AG04450 (cell line): Measurements from ENCODE around the gene PPIL1. TPM values are rescaled to one million over a fixed set of nuclear protein-coding genes. Genes with fewer than 3 reads are reported as not detected.
A peak's percentile ranks its signal among the peaks of the same experiment; 100 is the strongest.

ENCODE experiments used
- CTCF ChIA-PET: fragments of 300-600, 350-600 bp; formaldehyde crosslinking; extraction: SDS; loops from one replicate; lab custom pipeline; 2022; ENCODE audit warnings: antibody characterized with exemption, inconsistent platforms; lab: Charles Lee
- POLR2A ChIA-PET: fragments of 350-600 bp; formaldehyde crosslinking; extraction: SDS; loops from one replicate; lab custom pipeline; 2021; ENCODE audit warnings: antibody characterized with exemption, inconsistent platforms; lab: Yijun Ruan, JAX
- DNase-seq: peaks from one replicate; pipeline ENCODE4 v3.0.0-alpha.2; 2011; ENCODE audit warnings: low read depth, low spot score
- H3K27ac ChIP-seq: one replicate; pipeline ENCODE4 v1.5.1; 2012; ENCODE audit warnings: low read depth, low read length, control low read depth
- H3K27me3 ChIP-seq: one replicate; pipeline ENCODE4 v1.6.0; 2012; ENCODE audit warnings: low read length; ENCODE audit not compliant: control insufficient read depth, insufficient read depth
- H3K4me3 ChIP-seq: 2 replicates; pipeline ENCODE4 v1.5.1; 2011; ENCODE audit warnings: mild to moderate bottlenecking, low read depth, low read length, control low read depth
- H3K9me3 ChIP-seq: 2 replicates; pipeline ENCODE4 v1.5.1; 2012; ENCODE audit warnings: low read length; ENCODE audit not compliant: control insufficient read depth, insufficient read depth
- CTCF ChIP-seq: IDR thresholded peaks from 2 replicates; pipeline ENCODE4 v1.5.1; 2011; ENCODE audit warnings: low read depth, low read length, control low read depth, inconsistent platforms
- polyA plus RNA-seq: library from polyadenylated mRNA; depleted of rRNA; stranded (reverse); fragments of >200 nt; gene quantifications from 2 replicates; pipeline ENCODE4 v1.2.3, GENCODE V29; 2011

The PPIL1 gene
- polyA plus RNA-seq, 1 experiment: 40.7 TPM

- H3K9me3 ChIP-seq: no peaks in the 10 kb centered on the region
- ChIA-PET POLR2A (interaction anchor here (0.6 to 1.4 kb wide), 6 partner anchors 11 to 324 kb away, joined by 3 to 7 read pairs (median 4); partner anchors contain the start of genes MTCH1 and PPIL1), CTCF (interaction anchor here (0.6 to 6.7 kb wide), 40 partner anchors 9 to 392 kb away, joined by 3 to 97 read pairs (median 4); partner anchors contain the start of genes MTCH1 and PPIL1)
- peak within 1 kb of the TSS; percentile 22 for H3K27ac ChIP-seq
- DNase-seq: peak; percentile 95
- H3K27me3 ChIP-seq: no peaks in the 10 kb centered on the region
- TF ChIP-seq CTCF: peak; percentile 85
- H3K4me3 ChIP-seq: peak within 1 kb of the TSS; percentile 85
Measured at GRCh38 chr6:36885461-36886401, 11.1 kb upstream of the PPIL1 start, which contains the start of gene C6orf89. Gene C6orf89 (plus strand): TSS chr6:36885952. CDS start chr6:36899445, 13,493 bp downstream.

GRCh38 chr6:36884610-36885009 is 10.0 kb upstream of the PPIL1 start:
- H3K4me3 ChIP-seq: no peak overlapping the region
- no peaks in the 10 kb centered on the region for H3K27me3 ChIP-seq
- no peaks in the 10 kb centered on the region for H3K9me3 ChIP-seq
- no peak for DNase-seq
- ChIA-PET POLR2A (interaction anchor here (1.4 kb wide), 1 partner anchor 133 kb away, joined by 7 read pairs; no protein-coding TSS in a partner anchor), CTCF (interaction anchor here (0.7 to 6.7 kb wide), 26 partner anchors 10 to 324 kb away, joined by 3 to 97 read pairs (median 6); partner anchors contain the start of gene PPIL1)
- TF ChIP-seq CTCF: no peak
- H3K27ac ChIP-seq: no peak overlapping the region

- Histone ChIP-seq H3K9me3 (no peaks in the 10 kb centered on the region; the same call in 1 of the 2 replicates), H3K27me3 (no peaks in the 10 kb centered on the region), H3K27ac (no peak overlapping the region), H3K4me3 (peak overlapping the region; percentile 98)
- ChIA-PET POLR2A (interaction anchor here (1.0 to 1.5 kb wide), 3 partner anchors 10 to 111 kb away, joined by 3 to 13 read pairs (median 7); partner anchors contain the start of genes C6orf89 and MTCH1), CTCF (interaction anchor here (0.9 to 6.2 kb wide), 10 partner anchors 10 to 335 kb away, joined by 3 to 74 read pairs (median 4); partner anchors contain the start of gene C6orf89)
- no peak for DNase-seq
- no peak for TF ChIP-seq CTCF
Measured at GRCh38 chr6:36875250-36875633, 639 bp upstream of the PPIL1 start.

GRCh38 chr6:36873612-36874442 is 776 bp downstream of the PPIL1 start:
- CTCF ChIA-PET: interaction anchor here (1.0 to 6.2 kb wide), 9 partner anchors 11 to 147 kb away, joined by 3 to 74 read pairs (median 10); partner anchors contain the start of gene C6orf89
- no peaks in the 10 kb centered on the region for H3K27me3 ChIP-seq
- no peak for DNase-seq
- H3K9me3 ChIP-seq: no peaks in the 10 kb centered on the region; the same call in 1 of the 2 replicates
- peak overlapping the region; percentile 98 for H3K4me3 ChIP-seq
- POLR2A ChIA-PET: interaction anchor here (0.6 to 1.5 kb wide), 5 partner anchors 12 to 194 kb away, joined by 3 to 7 read pairs (median 4); partner anchors contain the start of genes C6orf89 and MTCH1
- TF ChIP-seq CTCF: no peak; the same call in 1 of the 2 replicates
- peak overlapping the region; percentile 98 for H3K27ac ChIP-seq
